8988T (cell line): ENCODE measurements around the gene ATP11A.

ENCODE experiments used
- DNase-seq: peaks from one replicate; pipeline ENCODE4 v3.0.0; 2011

The ATP11A gene

DNA sequence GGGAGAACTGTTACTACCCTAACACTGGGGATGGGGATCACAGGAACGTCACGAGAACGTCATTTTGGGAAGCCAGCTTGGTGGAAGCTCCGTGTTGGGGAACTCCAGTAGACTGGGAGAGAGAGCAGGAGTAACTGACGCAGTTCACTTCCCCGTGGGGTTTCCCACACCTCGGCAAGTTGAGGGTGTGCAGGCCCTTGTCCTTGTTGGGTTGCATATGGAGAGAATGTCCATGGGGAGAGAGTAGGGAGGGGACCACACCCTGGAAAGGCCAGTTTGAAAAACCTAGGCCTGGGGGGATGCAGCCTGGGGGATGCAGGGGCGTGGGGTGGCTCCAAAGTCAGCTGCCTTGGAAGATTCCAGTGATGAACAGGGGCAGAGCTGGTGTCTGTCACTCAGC, 228.4 kb downstream of the ATP11A start:
- no peak for DNase-seq

DNA sequence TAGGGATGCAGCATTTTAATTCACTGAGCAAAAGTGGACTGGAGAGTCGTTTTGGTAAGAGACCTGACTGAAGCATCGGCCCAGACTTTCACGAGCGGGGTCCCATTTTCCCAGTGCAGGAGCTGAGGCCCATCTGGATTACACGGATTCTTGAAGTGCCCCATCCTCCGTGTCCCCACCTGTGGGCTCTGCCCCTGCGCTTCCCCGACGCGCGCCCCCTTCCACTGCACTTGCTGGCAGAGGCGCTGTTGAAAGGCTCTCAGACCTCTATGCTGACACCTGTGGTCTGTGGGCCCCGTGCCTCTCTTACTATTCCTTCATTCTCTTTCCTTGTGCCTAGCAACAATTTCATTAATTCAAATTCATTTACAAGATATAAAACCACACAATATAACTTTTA, 228.9 kb downstream of the ATP11A start:
- no peak for DNase-seq

GRCh38 chr13:112923962-112924361, 234.1 kb downstream of the ATP11A start:
- no peak for DNase-seq

- DNase-seq = no peak
Measured at GRCh38 chr13:112924365-112924764, 234.5 kb downstream of the ATP11A start.

GRCh38 chr13:112926003-112926402, 236.2 kb downstream of the ATP11A start:
- no peak for DNase-seq

GRCh38 chr13:112926993-112927392, 237.2 kb downstream of the ATP11A start:
- DNase-seq = no peak

DNA sequence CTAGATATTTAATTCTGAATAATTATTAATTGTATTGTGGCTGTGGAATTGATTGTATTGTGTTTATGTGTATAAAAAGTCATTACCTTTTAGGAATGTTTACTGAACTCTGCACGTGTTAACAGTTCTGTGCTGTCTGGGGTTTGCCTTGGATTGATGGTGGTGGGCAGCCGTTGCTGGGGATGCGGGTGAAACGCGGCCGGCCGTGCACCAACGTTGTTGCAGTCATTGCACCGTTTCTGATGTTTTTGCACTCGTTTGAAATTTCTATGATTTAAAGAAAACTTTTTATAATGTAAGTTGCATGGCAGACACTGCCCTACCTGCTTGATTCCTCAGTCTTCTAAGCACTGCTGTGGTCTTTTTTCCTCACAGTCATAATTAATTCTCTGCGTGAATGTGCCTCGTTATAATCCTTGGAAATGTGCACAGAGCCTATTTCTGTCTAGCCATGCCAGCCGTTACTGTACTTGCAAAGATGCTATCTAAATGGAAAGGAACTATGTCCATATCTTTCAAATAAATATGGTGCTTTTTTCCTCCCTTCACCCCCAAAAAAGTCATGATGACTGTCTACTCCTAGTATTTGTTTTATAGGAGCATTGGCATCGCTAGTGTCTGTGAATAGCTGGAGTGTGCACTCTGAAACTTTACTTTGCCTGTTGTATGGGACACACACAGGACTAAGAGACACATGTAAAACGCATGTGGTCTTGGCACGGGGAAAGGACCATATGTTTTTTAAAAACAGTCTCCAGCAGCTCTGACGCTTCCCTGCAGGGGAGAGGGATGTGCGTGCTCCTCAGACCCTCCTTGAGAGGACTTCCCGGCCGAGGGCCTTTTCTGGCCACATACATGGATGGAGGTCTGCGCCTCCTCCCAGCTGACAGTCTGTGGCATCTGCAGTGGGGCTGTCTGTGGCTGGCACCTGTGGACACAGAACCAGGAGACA, 238.5 kb downstream of the ATP11A start:
- no peak for DNase-seq

- no peak for DNase-seq
Measured at GRCh38 chr13:112928972-112929782, 239.3 kb downstream of the ATP11A start.

GRCh38 chr13:112929783-112930055, 239.9 kb downstream of the ATP11A start:
- no peak for DNase-seq

DNA sequence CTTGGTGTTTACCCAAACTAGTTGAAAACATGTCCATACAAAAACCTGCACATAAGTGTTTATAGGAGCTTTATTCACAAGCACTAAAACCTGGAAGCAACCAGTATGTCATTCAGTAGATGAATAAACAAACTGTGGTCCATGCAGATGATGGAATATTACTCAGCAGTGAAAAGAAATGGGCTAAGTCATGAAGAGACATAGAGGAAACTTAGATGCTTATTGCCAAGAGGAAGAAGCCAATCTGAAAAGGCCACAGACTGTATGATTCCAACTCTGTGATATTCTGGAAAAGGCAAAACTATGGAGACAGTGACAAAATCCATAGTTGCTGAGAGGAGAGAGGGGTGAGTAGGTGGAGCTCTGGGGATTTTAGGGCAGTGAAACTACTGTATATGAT, 240.4 kb downstream of the ATP11A start:
- DNase-seq = no peak

- DNase-seq = peak; percentile 74
Measured at GRCh38 chr13:112931028-112931934, 241.4 kb downstream of the ATP11A start.

- no peak for DNase-seq
Measured at GRCh38 chr13:112932971-112933370, 243.1 kb downstream of the ATP11A start.

DNA sequence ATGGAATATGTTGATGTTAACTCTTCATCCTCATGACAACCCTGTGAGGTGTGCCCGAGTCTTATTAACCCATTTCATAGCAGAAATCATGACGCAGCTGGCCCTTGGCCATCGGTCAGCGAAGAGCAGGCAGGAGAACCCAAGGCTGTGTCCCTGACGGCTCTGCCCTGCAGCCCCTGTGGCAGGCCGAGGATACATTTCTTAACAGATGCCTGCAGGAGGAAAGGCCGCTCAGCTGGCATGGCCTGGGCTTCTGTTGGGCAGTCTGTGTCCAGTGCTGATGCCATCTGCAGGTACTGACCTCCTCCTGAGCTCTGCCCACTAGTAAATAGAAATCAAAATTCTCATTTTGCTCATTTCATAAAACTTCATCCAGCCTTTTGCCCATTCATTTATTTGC, 243.8 kb downstream of the ATP11A start:
- DNase-seq = no peak

GRCh38 chr13:112934078-112934477, 244.2 kb downstream of the ATP11A start:
- DNase-seq = no peak
